Measurements from ENCODE around the gene P4HA1.

GRCh38 chr10:73086816-73087215, 9.8 kb downstream of the P4HA1 start:
- TF ChIP-seq, protein P1, sequence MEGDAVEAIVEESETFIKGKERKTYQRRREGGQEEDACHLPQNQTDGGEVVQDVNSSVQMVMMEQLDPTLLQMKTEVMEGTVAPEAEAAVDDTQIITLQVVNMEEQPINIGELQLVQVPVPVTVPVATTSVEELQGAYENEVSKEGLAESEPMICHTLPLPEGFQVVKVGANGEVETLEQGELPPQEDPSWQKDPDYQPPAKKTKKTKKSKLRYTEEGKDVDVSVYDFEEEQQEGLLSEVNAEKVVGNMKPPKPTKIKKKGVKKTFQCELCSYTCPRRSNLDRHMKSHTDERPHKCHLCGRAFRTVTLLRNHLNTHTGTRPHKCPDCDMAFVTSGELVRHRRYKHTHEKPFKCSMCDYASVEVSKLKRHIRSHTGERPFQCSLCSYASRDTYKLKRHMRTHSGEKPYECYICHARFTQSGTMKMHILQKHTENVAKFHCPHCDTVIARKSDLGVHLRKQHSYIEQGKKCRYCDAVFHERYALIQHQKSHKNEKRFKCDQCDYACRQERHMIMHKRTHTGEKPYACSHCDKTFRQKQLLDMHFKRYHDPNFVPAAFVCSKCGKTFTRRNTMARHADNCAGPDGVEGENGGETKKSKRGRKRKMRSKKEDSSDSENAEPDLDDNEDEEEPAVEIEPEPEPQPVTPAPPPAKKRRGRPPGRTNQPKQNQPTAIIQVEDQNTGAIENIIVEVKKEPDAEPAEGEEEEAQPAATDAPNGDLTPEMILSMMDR (IDR thresholded peaks at IDR 0.05): no peak
- no peak for TF ChIP-seq POLR2AphosphoS5 (IDR thresholded peaks at IDR 0.05)
